HG02610 (cell line): ENCODE results near the gene RNF144A.
"Not testable (repeated sequence)": the region's sequence is repeated elsewhere in the genome, so short reads cannot be mapped to it uniquely, and the experiment has no call there.

ENCODE experiments used
- ATAC-seq: cut with Tn5 transposase; IDR thresholded peaks from one replicate; pipeline ENCODE4 v1.9.1; 2021; ENCODE audit warnings: mild to moderate bottlenecking, moderate library complexity; ENCODE audit not compliant: unreplicated experiment

The RNF144A gene, protein sequence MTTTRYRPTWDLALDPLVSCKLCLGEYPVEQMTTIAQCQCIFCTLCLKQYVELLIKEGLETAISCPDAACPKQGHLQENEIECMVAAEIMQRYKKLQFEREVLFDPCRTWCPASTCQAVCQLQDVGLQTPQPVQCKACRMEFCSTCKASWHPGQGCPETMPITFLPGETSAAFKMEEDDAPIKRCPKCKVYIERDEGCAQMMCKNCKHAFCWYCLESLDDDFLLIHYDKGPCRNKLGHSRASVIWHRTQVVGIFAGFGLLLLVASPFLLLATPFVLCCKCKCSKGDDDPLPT

DNA sequence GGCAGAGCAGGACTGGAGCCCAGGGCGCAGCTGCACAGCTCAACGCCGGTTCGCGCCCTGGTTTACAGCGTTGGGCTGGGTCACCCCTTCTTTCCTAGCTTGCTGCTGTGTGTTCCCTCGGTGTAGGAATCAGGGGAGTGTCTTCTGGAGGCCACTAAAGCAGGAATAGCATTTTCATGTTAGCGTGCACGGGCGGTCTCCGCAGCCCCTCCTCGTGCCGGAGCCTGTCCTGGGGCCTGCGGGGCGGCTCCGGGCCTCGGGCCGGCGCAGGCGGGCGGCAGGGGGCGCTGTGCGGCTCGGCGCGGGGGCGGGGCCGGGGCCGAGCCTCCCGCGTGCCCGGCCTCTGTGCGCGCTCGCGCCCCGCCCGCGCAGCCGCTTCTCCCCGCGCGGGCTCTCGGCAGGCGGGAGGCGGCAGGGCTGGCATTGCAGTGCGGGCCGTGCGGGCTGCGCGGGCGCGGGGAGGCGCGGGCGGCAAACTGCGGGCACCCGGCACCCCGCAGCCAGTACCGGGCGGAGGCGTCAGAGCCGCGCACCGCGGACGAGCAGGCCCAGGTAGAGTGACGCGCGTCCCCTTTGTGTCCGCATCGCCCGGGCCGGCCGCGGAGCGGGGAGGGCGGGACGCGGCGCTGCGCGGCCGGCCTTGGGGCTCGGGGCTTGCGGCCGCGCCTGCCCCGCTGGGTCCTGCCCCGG, at the start of gene RNF144A:
Gene RNF144A (plus strand): TSS at position 342 of the 690 bp plus-strand sequence. CDS start 79,515 bp downstream, outside the sequence.
- ATAC-seq = peak; percentile 83

DNA sequence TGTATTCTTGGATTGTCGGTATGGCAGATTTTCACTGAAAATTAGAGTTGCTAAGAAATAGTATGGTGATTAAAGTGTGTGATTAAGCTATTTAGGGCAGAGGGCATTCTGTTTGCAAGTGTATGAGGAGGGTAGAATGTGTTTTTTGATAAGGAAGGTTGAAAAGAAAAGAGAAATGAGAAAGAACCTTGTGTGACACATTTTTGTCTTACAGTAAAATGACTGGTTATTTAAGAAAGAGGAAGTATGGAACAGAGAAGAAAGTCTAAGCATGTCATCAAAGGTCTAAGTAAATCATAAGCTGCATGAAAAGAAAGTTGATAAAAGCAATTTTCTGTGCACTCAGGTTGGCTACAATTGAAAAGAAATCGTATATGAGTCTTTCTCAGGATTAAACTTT, 44.8 kb upstream of the RNF144A start:
- ATAC-seq = peak; percentile 41

DNA sequence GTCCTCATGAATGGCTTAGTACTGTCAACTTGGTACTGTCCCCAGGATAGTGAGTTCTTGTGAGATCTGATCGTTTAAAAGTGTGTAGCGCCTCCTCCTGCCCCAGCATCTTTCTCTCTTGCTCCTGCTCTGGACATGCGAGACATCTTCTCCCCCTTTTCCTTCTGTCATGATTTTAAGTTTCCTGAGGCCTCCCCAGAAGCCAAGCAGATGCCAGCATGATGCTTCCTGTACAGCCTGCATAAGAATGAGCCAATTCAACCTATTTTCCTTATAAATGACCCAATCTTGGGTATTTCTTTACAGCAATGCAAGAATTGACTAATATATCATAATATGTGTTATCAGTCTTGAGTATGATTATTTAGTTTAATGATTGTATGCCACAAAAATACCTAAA, 43.2 kb upstream of the RNF144A start:
- no peak for ATAC-seq

DNA sequence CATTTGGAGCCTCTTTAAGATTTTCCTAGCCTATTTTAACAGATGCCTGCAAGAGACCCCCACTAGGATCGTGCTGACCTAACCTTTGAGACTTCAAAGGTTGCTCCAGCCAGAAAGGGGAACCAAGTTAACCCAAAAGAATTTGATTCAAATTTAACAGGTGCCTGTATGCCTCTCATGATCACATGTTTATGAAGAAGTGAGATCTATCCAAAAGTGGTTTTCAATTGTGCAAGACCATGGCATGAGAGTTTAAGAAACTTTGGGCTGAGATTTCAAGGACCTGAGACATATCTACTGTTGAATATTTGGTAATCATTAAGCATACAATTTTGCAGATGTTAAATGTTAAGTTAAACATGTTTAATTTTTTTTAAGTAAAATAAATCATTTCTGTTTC, 40.9 kb upstream of the RNF144A start:
- no peak for ATAC-seq

DNA sequence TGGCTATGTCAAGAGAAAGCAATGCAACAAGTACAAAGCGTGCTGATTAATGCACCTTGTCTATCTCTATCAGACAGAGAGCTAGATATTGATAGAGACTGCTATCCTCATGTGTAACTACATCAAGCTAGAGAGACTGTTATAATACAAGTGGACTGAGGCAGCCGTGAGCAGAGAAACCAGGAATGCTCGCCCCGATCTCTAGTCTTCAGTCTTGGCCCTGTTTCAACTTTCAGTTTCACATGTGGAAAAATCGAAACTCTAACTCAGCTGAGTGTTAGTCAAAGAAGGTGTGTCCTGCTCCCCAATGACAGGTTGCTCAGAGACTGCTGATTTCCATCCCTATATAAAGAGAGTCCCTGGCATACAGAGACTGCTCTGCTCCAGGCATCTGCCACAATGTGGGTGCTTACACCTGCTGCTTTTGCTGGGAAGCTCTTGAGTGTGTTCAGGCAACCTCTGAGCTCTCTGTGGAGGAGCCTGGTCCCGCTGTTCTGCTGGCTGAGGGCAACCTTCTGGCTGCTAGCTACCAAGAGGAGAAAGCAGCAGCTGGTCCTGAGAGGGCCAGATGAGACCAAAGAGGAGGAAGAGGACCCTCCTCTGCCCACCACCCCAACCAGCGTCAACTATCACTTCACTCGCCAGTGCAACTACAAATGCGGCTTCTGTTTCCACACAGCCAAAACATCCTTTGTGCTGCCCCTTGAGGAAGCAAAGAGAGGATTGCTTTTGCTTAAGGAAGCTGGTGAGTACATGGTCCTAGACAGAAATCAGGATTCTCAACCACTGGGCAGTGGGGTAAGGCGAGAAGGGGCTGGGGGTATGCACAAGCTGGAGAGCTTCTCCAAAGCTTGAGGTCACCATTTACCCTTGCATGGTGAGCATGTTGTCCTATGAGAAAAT, 39.6 kb upstream of the RNF144A start, which contains the start of gene RSAD2:
Gene RSAD2 (plus strand): TSS at position 376 of the 903 bp plus-strand sequence. CDS start 24 bp downstream, at position 400.
- peak; percentile 86 for ATAC-seq

DNA sequence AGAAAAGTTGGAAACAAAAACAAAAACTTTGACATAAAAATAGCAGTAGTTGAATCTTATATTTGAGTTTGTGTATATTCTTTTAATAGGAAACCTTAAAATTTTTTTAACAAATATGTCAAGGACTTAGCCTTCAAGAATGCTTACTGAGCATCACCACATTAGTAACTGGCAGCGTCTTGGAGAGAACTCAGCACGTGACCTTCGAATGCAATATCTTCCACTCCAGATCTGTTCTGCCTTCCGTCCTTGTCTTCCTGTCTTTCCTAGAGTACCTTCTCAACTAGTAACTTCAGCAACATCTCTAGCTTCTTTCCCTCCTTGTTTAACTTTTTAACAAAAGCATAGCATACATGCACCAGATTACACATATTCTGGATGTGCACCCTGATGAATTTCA, 38.7 kb upstream of the RNF144A start:
- ATAC-seq = no peak

DNA sequence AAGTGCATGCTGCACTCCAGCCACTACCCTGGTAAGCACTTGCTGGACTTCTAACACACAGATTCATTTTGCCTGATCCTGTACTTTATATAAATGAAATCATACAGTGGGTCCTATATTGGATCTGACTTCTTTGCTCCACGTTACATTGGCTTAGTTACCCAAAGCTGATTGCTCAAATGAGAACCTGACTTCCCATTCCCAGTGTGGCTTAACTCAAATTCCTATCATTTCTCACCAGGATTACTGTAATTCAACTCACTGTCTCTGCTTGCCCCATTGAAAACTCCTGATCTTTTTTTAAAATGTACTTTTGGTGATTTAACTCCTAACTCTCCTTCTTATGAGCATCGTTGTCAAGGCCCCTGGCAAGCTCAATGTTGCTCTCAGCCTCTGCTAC, 38.2 kb upstream of the RNF144A start:
- no peak for ATAC-seq

DNA sequence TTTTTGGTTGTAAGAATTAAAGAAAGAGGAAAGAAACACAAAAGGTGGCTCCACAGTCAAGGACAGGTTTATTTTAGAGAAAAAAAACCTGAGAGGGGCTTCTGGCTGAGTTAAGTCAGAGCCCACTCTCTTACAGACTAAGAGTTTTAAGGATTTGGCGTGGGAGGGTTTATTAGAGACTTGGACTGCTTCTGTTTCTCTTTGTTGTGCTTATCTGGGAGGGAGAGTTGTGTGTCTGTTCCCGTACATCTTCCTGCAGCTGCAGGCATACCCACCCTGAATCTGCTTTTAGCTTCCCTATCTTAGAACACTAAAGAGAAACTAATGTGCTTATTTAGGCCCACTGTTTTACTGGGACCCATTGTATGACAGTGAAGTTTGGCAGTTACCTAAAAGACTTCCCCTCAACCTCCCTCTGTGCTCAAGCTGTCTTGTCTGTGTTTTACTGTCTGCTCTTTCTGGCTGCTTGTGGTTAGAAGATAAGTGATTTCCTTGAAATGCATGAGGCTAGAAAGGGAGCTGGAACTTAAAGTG, 36.9 kb upstream of the RNF144A start:
- ATAC-seq = no peak

DNA sequence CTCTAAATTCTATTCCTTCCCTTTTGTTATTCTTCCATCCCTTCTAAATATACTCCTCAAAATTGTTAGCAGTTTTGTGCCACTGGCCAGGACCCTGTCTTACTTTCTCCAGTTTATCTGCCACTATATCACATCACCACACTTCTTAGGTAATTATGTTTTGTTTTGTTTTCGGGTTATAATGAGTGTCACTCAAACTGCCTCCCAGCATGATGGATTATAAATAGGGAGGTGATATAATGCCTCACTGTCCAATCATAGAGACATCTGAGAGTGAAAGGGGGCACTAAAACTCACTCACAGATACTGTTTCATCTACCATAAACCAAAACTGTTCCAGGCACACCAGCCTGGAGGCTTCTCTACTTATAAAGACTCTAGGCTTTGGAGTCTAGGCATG, 36.2 kb upstream of the RNF144A start:
- ATAC-seq = no peak

DNA sequence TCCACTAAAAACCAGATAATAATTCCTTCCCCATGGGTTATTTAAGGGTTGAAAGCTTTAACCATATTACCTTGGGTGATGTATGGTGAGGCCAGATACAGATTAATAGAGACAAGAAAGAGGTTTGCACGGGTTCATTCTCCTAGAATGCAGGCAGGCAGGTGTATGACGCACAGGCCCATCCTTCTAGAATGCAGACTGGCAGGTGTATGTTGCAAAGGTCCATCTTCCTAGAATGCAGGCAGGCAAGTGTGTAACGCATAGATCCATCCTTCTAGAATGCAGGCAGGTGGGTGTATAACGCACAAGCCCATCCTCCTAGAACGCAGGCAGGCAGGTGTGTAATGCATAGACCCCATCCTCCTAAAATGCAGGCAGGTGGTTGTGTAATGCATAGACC, 35.7 kb upstream of the RNF144A start:
- no peak for ATAC-seq

DNA sequence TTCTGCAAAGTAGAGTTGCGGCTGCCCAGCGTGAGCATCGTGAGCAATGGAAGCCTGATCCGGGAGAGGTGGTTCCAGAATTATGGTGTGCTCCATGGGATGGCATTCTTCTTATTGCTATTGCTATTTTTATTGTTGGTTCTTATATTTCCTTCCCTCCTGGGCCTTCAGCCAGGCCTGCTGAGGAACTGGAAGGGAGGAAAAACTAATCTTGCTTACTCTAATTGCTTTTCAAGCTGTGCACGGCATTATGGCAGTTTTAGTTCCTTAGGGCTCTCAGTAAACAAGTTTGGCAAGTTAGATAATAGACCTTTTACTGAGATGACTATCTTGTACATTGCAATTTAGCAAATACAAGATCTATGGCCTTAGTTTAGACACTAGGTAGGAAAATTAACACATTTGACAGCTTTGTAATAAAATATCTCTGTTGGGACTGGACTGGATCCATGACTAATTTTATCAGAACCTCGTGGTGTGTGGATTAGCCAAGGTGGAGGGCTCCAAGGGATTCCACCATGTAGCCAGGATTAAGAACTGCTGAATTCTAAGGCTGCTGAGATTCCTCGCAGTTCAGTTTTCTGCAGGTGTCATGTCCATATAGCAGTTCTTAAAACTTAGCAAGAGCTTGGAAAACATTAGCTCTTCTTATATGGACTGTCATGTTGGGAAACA, 33.6 kb upstream of the RNF144A start:
- no peak for ATAC-seq

DNA sequence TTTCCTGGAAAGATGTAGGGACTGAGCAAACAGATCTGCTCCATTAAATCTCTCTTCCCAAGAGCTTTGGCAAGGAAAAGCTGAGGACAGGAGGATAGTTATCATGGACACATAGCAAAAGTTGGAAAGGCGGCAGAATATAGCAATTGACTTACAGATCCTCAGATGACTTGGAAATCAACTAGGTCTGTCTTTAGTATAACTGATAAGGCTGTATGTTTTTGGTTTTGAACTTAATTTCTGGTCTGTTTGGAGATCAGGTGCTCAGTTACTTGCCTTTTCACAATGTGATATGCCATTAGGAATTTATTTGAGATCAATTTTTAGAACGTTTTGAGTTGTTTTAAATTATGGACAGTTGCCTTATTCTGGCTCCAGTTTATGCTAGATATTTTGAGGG, 31.7 kb upstream of the RNF144A start:
- no peak for ATAC-seq

DNA sequence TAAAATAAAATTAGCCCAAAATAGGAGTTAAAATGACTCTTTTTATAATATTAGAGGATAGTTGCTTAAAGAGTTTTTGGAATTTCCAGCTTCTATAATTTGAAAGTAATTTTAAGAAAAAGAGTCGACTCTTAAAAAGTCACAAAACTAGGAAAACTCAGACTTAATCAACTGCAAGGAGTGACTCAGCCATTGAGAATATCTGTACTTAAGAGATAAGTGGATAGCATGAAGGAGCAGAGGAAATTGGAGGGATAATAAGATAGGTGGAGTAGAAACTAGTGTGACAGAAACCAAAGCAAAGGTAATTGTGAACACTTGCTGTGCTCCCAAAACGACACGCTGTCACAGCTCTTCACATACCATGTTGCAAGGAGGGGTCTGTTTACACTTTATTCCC, 31.2 kb upstream of the RNF144A start:
- ATAC-seq = no peak

DNA sequence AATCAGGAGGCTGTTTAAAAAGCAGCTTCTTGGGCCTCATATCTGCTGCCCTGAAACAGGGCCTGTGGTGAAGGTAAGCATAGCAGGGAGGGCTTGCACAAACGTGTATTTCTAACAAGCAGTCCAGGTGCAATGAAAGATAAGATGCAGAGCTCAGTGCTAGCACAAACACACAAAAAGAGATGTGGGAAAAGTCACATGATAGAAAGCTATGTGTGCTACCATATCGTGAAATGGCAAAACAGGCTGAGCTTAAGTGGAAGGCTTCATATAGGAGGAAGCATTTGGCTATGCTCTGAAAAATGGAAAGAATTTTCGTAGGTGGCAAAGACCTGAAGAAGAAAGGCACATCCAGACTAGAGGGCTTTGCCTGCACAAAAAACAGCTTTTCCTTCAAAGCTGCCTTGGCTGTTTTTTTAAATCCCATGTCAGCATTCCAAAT, 29.4 kb upstream of the RNF144A start:
- no peak for ATAC-seq

DNA sequence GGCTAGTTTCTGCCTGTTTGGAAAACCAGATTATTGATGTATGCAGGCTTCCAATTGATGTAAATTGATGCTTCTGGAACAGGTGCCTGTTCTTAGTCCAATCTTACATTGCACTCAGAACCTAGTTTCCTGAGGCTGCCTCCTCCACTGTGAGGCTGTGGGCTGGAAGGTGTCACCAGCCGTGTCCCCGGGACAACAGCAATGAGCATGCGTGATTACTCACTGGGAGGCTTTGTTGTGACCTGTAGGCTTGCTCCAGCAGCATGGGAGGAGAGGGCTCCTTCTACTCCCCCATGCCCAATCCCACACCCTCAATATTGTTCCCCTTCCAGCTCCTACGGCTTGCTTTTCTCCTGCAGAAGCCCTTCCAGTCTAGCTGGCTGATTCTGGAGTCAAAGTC, 28.5 kb upstream of the RNF144A start:
- ATAC-seq = no peak

DNA sequence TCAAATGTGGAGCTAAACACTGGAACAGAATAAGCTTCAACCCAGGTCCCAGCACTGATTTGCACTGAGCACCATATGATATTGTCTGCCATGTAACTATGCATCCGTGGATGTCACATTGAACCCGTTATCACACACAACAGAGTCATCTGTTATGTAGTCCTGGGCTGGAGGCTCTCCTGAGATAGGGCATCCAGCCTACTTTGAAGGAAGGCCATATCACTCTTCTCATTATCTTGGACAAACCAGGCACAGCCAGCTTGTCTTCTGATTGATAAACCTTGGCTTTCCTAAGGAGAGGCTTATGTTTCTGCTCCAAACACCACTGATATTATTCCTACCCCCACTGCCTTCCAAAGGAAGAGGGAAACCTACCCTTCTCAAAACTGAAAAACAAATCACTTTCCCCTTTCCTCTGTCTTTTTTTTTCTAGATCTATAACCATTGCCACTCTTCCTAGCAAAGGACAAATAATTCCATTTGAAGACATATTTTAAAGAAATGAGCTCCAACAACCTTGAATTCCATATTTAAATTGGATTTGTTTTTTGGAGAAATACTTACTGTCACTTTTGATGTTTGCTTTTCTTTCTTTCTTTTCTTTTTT, 23.2 kb upstream of the RNF144A start:
- no peak for ATAC-seq

DNA sequence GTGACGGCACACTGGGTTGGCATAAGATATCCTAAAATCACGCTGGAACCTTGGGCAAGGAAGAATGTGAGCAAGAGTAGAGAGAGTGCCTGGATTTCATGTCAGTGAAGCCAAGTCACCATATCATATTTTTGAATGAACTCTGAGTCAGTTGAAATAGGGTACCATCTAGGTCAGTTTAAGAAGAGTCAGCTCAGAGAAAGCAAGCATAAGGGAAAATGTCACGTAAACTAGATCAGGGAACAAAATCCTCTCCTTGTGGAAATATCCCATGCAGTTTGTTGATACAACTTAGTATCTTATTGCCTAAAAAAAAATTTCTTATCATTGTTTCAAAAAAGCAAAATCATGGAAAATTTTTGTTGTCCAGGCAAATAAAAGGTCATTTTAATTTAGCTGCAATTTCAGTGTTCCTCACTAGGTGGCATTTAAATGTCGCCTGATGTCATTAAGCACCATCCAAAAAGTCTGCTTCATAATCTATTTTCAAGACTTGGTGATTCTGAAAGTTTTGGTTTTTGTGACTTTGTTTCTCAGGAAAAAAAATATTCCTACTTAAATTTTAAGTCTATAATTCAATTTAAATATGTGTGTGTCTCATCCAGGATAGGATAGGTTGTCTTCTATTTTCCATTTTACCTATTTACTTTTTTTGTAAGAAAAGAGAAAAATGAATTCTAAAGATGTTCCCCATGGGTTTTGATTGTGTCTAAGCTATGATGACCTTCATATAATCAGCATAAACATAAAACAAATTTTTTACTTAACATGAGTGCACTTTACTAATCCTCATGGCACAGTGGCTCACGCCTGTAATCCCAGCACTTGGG, 20.1 kb upstream of the RNF144A start:
- no peak for ATAC-seq

DNA sequence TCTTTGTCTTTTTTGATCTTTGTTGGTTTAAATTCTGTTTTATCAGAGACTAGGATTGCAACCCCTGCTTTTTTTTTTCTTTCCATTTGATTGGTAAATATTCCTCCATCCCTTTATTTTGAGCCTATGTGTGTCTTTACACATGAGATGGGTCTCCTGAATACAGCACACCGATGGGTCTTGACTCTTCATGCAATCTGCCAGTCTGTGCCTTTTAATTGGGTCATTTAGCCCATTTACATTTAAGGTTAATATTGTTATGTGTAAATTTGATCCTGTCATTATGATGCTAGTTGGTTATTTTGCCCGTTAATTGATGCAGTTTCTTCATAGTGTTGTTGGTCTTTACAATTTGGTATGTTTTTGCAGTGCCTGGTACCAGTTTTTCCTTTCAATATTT, 14.6 kb upstream of the RNF144A start:
- ATAC-seq = not testable (repeated sequence)

DNA sequence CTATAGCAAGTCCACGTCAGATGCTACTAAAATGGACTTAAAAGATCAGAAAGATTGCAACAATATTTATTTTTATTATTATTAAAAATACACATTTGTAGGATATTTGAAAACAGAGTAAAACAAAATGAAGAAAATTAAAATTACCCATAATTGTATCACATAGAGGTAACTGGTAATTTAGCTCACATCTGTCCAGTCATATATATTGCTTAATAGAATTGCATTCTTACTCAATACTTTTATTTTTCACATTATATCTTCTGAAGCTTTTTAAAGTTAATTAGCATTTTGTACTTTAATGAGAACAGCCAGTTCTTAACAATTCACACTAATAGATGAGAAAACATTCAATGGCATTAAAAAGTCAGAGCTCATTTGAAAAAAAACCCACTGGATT, 11.5 kb upstream of the RNF144A start:
- no peak for ATAC-seq
